HepG2 (cell line): ENCODE measurements around the gene ESRP2. TPM values are rescaled to one million over a fixed set of nuclear protein-coding genes. Genes with fewer than 3 reads are reported as not detected.

Source experiments
- ATF6 ChIP-seq: sonication (generic); formaldehyde crosslinking; conservative IDR thresholded peaks from 2 replicates; pipeline ENCODE4 v1.4.0; 2020; ENCODE audit warnings: missing genetic modification reagents
- ATRX ChIP-seq: sonication (generic); formaldehyde crosslinking; IDR thresholded peaks from 2 replicates; pipeline ENCODE4 v1.4.0; 2020; ENCODE audit warnings: missing genetic modification reagents, borderline replicate concordance
- CC2D1A ChIP-seq: sonication (generic); formaldehyde crosslinking; IDR thresholded peaks from 2 replicates; pipeline ENCODE4 v1.8.1; 2023; ENCODE audit warnings: mild to moderate bottlenecking, missing genetic modification reagents
- CCAR2 ChIP-seq: fragments of 200-400 bp; formaldehyde crosslinking; optimal IDR thresholded peaks from 2 replicates; pipeline ENCODE3; 2018; ENCODE audit warnings: low read depth, mild to moderate bottlenecking, low read length, moderate library complexity
- CEBPB ChIP-seq: IDR thresholded peaks from 2 replicates; pipeline ENCODE4 v1.6.1; 2011; ENCODE audit warnings: low read depth, low read length, improper control_type of control experiment, borderline replicate concordance
- CHD4 ChIP-seq: fragments of 200-600 bp; sonication (generic); IDR thresholded peaks from 2 replicates; pipeline ENCODE4 v1.7.0; 2017; ENCODE audit warnings: mild to moderate bottlenecking, low read length, borderline replicate concordance
- CREB1 ChIP-seq, 2 experiments: fragments of 450-650 bp in 1 of 2; IDR thresholded peaks; 2 replicates each; pipeline ENCODE4 v1.6.1; 2016 to 2017; ENCODE audit warnings: control low read depth in 1 of 2, mild to moderate bottlenecking in 1 of 2, missing compliant biosample characterization in 1 of 2, missing genetic modification characterization in 1 of 2
- HNRNPUL1 ChIP-seq: fragments of 200-400 bp; formaldehyde crosslinking; IDR thresholded peaks from 2 replicates; pipeline ENCODE4 v1.6.1; 2017; ENCODE audit warnings: low read depth, mild to moderate bottlenecking, low read length, moderate library complexity
- LBX2 ChIP-seq: sonication (generic); formaldehyde crosslinking; IDR thresholded peaks from 2 replicates; pipeline ENCODE4 v1.5.0; 2020; ENCODE audit warnings: missing genetic modification reagents, mild to moderate bottlenecking, borderline replicate concordance
- LCORL ChIP-seq, 2 experiments: fragments of 450-650 bp in 1 of 2; sonication (generic) in 1 of 2; formaldehyde crosslinking in 1 of 2; IDR thresholded peaks; 2 replicates each; pipeline versions ENCODE4 v1.5.0 to v1.6.1; 2017 to 2020; ENCODE audit warnings: antibody characterized with exemption in 1 of 2, missing genetic modification reagents in 1 of 2
- NR2F2 ChIP-seq: IDR thresholded peaks from 2 replicates; pipeline ENCODE4 v1.6.1; 2012; ENCODE audit warnings: low read depth, inconsistent platforms, borderline replicate concordance
- NR2F6 ChIP-seq, 2 experiments: IDR thresholded peaks; 2 replicates each; pipeline ENCODE4 v1.6.1; 2016; ENCODE audit warnings: antibody characterized with exemption in 1 of 2, mild to moderate bottlenecking in 1 of 2
- RBAK ChIP-seq: sonication (generic); formaldehyde crosslinking; IDR thresholded peaks from 2 replicates; pipeline ENCODE4 v1.5.1; 2020; ENCODE audit warnings: mild to moderate bottlenecking, missing genetic modification reagents
- SMYD3 ChIP-seq: sonication (generic); formaldehyde crosslinking; IDR thresholded peaks from 2 replicates; pipeline ENCODE4 v1.8.1; 2023; ENCODE audit warnings: mild to moderate bottlenecking, missing genetic modification reagents
- SP5 ChIP-seq: IDR thresholded peaks from 2 replicates; pipeline ENCODE4 v1.6.1; 2016; ENCODE audit warnings: low read depth, borderline replicate concordance
- SRSF4 ChIP-seq: fragments of 200-400 bp; formaldehyde crosslinking; IDR thresholded peaks from one replicate; pipeline ENCODE4 v1.6.1; 2018; ENCODE audit warnings: mild to moderate bottlenecking, low read depth, low read length, moderate library complexity; ENCODE audit not compliant: poor library complexity, severe bottlenecking
- ZBTB14 ChIP-seq: sonication (generic); formaldehyde crosslinking; IDR thresholded peaks from 2 replicates; pipeline ENCODE4 v1.4.0; 2020; ENCODE audit warnings: missing genetic modification reagents
- ZBTB25 ChIP-seq: IDR thresholded peaks from 2 replicates; pipeline ENCODE4 v1.6.1; 2018; ENCODE audit warnings: missing genetic modification reagents
- ZNF143 ChIP-seq: sonication (generic); formaldehyde crosslinking; IDR thresholded peaks from 2 replicates; pipeline ENCODE4 v1.4.0; 2020; ENCODE audit warnings: missing genetic modification reagents
- ZNF253 ChIP-seq: sonication (generic); formaldehyde crosslinking; IDR thresholded peaks from 2 replicates; pipeline ENCODE4 v1.8.0; 2022; ENCODE audit warnings: mild to moderate bottlenecking, missing genetic modification reagents, borderline replicate concordance
- ZNF329 ChIP-seq: sonication (generic); formaldehyde crosslinking; IDR thresholded peaks from 2 replicates; pipeline ENCODE4 v1.9.0; 2021; ENCODE audit warnings: low read depth, mild to moderate bottlenecking, missing genetic modification reagents
- ZNF441 ChIP-seq: sonication (generic); formaldehyde crosslinking; IDR thresholded peaks from 2 replicates; pipeline ENCODE4 v1.7.0; 2021; ENCODE audit warnings: missing genetic modification reagents, borderline replicate concordance
- ZNF747 ChIP-seq: sonication (generic); formaldehyde crosslinking; IDR thresholded peaks from 2 replicates; pipeline ENCODE4 v1.8.1; 2023; ENCODE audit warnings: missing genetic modification reagents, mild to moderate bottlenecking, borderline replicate concordance
- ZNF790 ChIP-seq: sonication (generic); formaldehyde crosslinking; IDR thresholded peaks from 2 replicates; pipeline ENCODE4 v1.8.0; 2022; ENCODE audit warnings: missing genetic modification reagents, mild to moderate bottlenecking, borderline replicate concordance
- ZSCAN20 ChIP-seq: sonication (generic); formaldehyde crosslinking; IDR thresholded peaks from 2 replicates; pipeline ENCODE4 v1.4.0; 2020; ENCODE audit warnings: missing genetic modification reagents, mild to moderate bottlenecking, borderline replicate concordance
- polyA plus RNA-seq, 8 experiments: library from polyadenylated mRNA; depleted of rRNA in 3 of 8; stranded (reverse) in 7 of 8; unstranded in 1 of 8; fragments of >200 nt; fragmentation: Illumina TruSeq in 4 of 8; extraction: Trizol in 4 of 8; gene quantifications; 2 replicates each; pipeline versions ENCODE4 v1.2.1 to v1.2.3, GENCODE V29; 2011 to 2016; ENCODE audit warnings: low read depth in 4 of 8, missing spikeins in 1 of 8, mixed read lengths in 1 of 8; ENCODE audit not compliant: insufficient read depth in 1 of 8
- total RNA-seq, 5 experiments: library from RNA; depleted of rRNA; stranded (reverse); fragments of >200 nt; fragmentation: Illumina TruSeq; extraction: Trizol; gene quantifications; 2 replicates each; pipeline ENCODE4 v1.2.3, GENCODE V29; 2016; ENCODE audit warnings: low read depth in 1 of 5

Gene ESRP2
- total and polyA plus RNA-seq, 2 of the 13 experiments (the other 11 are each of a cell fraction or from before 2014, with no cell fraction given), result 21.1 to 32.4 TPM

GRCh38 chr16:68236137-68236825 lies 354 bp upstream of the ESRP2 start (continued):
- TF ChIP-seq CREB1 (IDR thresholded peaks at IDR 0.05) (no peak; the same call in 1 of the 2 replicates), CREB1 (CRISPR knock-in tag; IDR thresholded peaks at IDR 0.05) (no peak), CEBPB (no peak), ATF6 (CRISPR knock-in tag) (no peak), NR2F6 (IDR thresholded peaks at IDR 0.05) (peak; percentile 63; the same call in 1 of the 2 replicates), NR2F6 (CRISPR knock-in tag; IDR thresholded peaks at IDR 0.05) (peak; percentile 68; the same call in 1 of the 2 replicates), NR2F2 (peak; percentile 57; the same call in 1 of the 2 replicates), ZNF329 (CRISPR knock-in tag) (peak; percentile 55), ZNF790 (CRISPR knock-in tag) (peak; percentile 87), SP5 (peak; percentile 83), LBX2 (0 out of 2 replicates have a peak, but pooled peaks have one; percentile 3), HNRNPUL1 (no peak), LCORL (IDR thresholded peaks at IDR 0.05) (no peak), LCORL (CRISPR knock-in tag; IDR thresholded peaks at IDR 0.05) (no peak), CCAR2 (no peak), ZNF143 (CRISPR knock-in tag) (no peak), ZNF441 (no peak; the same call in 1 of the 2 replicates), SMYD3 (CRISPR knock-in tag) (no peak; the same call in none of the 2 replicates), CHD4 (no peak), ZNF747 (CRISPR knock-in tag) (0 out of 2 replicates have a peak, but pooled peaks have one; percentile 43), ZSCAN20 (CRISPR knock-in tag) (peak; percentile 46; the same call in 1 of the 2 replicates), CC2D1A (no peak), ZBTB14 (CRISPR knock-in tag) (no peak), ZBTB25 (CRISPR knock-in tag) (peak; percentile 92), SRSF4 (no peak), ZNF253 (CRISPR knock-in tag) (peak; percentile 88), ATRX (CRISPR knock-in tag) (no peak), RBAK (CRISPR knock-in tag) (no peak)
